PFSK-1 (cell line): ENCODE data around the gene DNAJB1.

ENCODE experiments used
- FOXP2 ChIP-seq: optimal IDR thresholded peaks from 2 replicates; pipeline ENCODE3; 2011; ENCODE audit warnings: borderline replicate concordance, control low read depth, inconsistent platforms; ENCODE audit not compliant: insufficient read depth; ENCODE audit errors: extremely low read length, extremely low read depth
- POLR2AphosphoS5 ChIP-seq: IDR thresholded peaks from 2 replicates; pipeline ENCODE4 v1.6.1; 2012; ENCODE audit warnings: low read depth, mild to moderate bottlenecking, control low read depth, low read length, moderate library complexity
- REST ChIP-seq, 2 experiments: IDR thresholded peaks; 2 replicates each; pipeline versions ENCODE4 v1.6.1 to v1.8.0; 2011 to 2012; ENCODE audit warnings: low read depth in 2 of 2, low read length in 2 of 2, control low read depth in 1 of 2, inconsistent platforms in 1 of 2, mild to moderate bottlenecking in 1 of 2, moderate library complexity in 1 of 2; ENCODE audit not compliant: insufficient read depth in 1 of 2
- SIN3A ChIP-seq: IDR thresholded peaks from 2 replicates; pipeline ENCODE4 v1.6.1; 2012; ENCODE audit warnings: mild to moderate bottlenecking, low read length, moderate library complexity, borderline replicate concordance; ENCODE audit not compliant: insufficient read depth
- TAF1 ChIP-seq: IDR thresholded peaks from 2 replicates; pipeline ENCODE4 v1.6.1; 2012; ENCODE audit warnings: low read length, control low read depth, borderline replicate concordance; ENCODE audit not compliant: insufficient read depth

GRCh38 chr19:14544977-14545715 is 26.9 kb upstream of the DNAJB1 start:
- TF ChIP-seq REST (IDR thresholded peaks at IDR 0.05; ENCODE audit: insufficient read depth in 1 of 2, low read depth in 2 of 2, low read length in 2 of 2) (no peak), POLR2AphosphoS5 (no peak), TAF1 (no peak), FOXP2 (no peak), SIN3A (no peak)
